GM12878 (cell line): ENCODE measurements around the gene VIPR2. TPM values are rescaled to one million over a fixed set of nuclear protein-coding genes. Genes with fewer than 3 reads are reported as not detected.

ENCODE experiments used
- E4F1 ChIP-seq: fragments of 450-650 bp; IDR thresholded peaks from 2 replicates; pipeline ENCODE4 v1.6.1; 2018; ENCODE audit warnings: borderline replicate concordance, mild to moderate bottlenecking; ENCODE audit not compliant: partially characterized antibody
- JUNB ChIP-seq: IDR thresholded peaks from 2 replicates; pipeline ENCODE4 v1.6.1; 2016; ENCODE audit warnings: antibody characterized with exemption, mild to moderate bottlenecking
- MAX ChIP-seq: IDR thresholded peaks from 2 replicates; pipeline ENCODE4 v1.6.1; 2012; ENCODE audit warnings: low read depth, low read length, improper control_type of control experiment
- NBN ChIP-seq: fragments of 450-650 bp; IDR thresholded peaks from 2 replicates; pipeline ENCODE4 v1.6.1; 2016
- NFXL1 ChIP-seq: fragments of 450-650 bp; IDR thresholded peaks from 2 replicates; pipeline ENCODE4 v1.6.1; 2017; ENCODE audit warnings: antibody characterized with exemption, mild to moderate bottlenecking, borderline replicate concordance
- NR2C2 ChIP-seq: IDR thresholded peaks from 2 replicates; pipeline ENCODE4 v1.6.1; 2011; ENCODE audit warnings: borderline replicate concordance, low read depth; ENCODE audit not compliant: control insufficient read depth, insufficient read length
- PAX5 ChIP-seq: IDR thresholded peaks from 2 replicates; pipeline ENCODE4 v1.6.1; 2011; ENCODE audit warnings: low read depth, low read length, borderline replicate concordance
- PKNOX1 ChIP-seq: fragments of 450-650 bp; IDR thresholded peaks from 2 replicates; pipeline ENCODE4 v1.6.1; 2016; ENCODE audit warnings: mild to moderate bottlenecking
- SRF ChIP-seq, 2 experiments: IDR thresholded peaks; 2 replicates each; pipeline ENCODE4 v1.6.1; 2011; ENCODE audit warnings: low read depth in 2 of 2, low read length in 2 of 2, mild to moderate bottlenecking in 1 of 2, moderate library complexity in 1 of 2
- ZNF592 ChIP-seq: fragments of 450-650 bp; IDR thresholded peaks from 2 replicates; pipeline ENCODE4 v1.6.1; 2017; ENCODE audit warnings: mild to moderate bottlenecking, moderate library complexity
- polyA plus RNA-seq, 11 experiments: library from polyadenylated mRNA; depleted of rRNA in 4 of 11; unstranded in 6 of 11; stranded (reverse) in 5 of 11; fragments of >200 nt; fragmentation: Nextera tagmentation in 4 of 11; fragmentation: Illumina TruSeq in 1 of 11; extraction: Ambion mirVana in 4 of 11; extraction: Trizol in 1 of 11; gene quantifications; 1 replicate in 1 of 11; 2 replicates in 10 of 11; pipeline versions ENCODE4 v1.2.1 to v1.2.3, GENCODE V29; 2011 to 2016; ENCODE audit warnings: inconsistent platforms in 2 of 11, missing spikeins in 2 of 11, low read depth in 1 of 11
- total RNA-seq, 4 experiments: library from RNA; depleted of rRNA in 3 of 4; stranded (reverse); fragments of >200 nt in 3 of 4; fragmentation: Illumina TruSeq in 1 of 4; extraction: Trizol in 1 of 4; gene quantifications; 2 replicates each; pipeline versions ENCODE4 v1.2.1 to v1.2.3, GENCODE V29; 2013 to 2021
- TF ChIP-seq, protein P1 (sequence below): IDR thresholded peaks from 2 replicates; pipeline ENCODE4 v1.6.1; 2012; ENCODE audit warnings: low read length, inconsistent platforms

VIPR2 gene
- total and polyA plus RNA-seq, 10 of the 15 experiments (the other 5 are each of a cell fraction or from before 2014, with no cell fraction given), result not detected

GRCh38 chr7:159019111-159019510 lies 125.6 kb downstream of the VIPR2 start (continued):
- TF ChIP-seq MAX (no peak), PKNOX1 (no peak), ZNF592 (no peak), JUNB (no peak), E4F1 (no peak), NR2C2 (no peak), SRF (IDR thresholded peaks at IDR 0.05; ENCODE audit: low read depth in 2 of 2, low read length in 2 of 2) (no peak), NBN (no peak), PAX5 (no peak), NFXL1 (no peak)
- TF ChIP-seq, protein P1, sequence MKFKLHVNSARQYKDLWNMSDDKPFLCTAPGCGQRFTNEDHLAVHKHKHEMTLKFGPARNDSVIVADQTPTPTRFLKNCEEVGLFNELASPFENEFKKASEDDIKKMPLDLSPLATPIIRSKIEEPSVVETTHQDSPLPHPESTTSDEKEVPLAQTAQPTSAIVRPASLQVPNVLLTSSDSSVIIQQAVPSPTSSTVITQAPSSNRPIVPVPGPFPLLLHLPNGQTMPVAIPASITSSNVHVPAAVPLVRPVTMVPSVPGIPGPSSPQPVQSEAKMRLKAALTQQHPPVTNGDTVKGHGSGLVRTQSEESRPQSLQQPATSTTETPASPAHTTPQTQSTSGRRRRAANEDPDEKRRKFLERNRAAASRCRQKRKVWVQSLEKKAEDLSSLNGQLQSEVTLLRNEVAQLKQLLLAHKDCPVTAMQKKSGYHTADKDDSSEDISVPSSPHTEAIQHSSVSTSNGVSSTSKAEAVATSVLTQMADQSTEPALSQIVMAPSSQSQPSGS, result no peak
